Fibroblast of skin of left quadriceps (primary cell): ENCODE data around the gene KANSL3.
"Not testable (repeated sequence)": the region's sequence is repeated elsewhere in the genome, so short reads cannot be mapped to it uniquely, and the experiment has no call there.

ENCODE experiments used
- DNase-seq, 2 experiments: peaks; one replicate each; pipeline ENCODE4 v3.0.0-alpha.2; 2013; ENCODE audit warnings: low read depth in 2 of 2

The KANSL3 gene

GRCh38 chr2:96638144-96639121 lies at the start of gene KANSL3:
Gene KANSL3, minus strand, starts transcription at chr2:96638312. Its CDS starts 1,177 bp downstream, at chr2:96637135.
- DNase-seq: peak; percentile 84 to 87

GRCh38 chr2:96687266-96687665 lies 49.2 kb upstream of the KANSL3 start:
- no peak for DNase-seq

- no peak for DNase-seq
Observed at GRCh38 chr2:96685577-96686459, 47.7 kb upstream of the KANSL3 start.

- DNase-seq: no peak
Observed at GRCh38 chr2:96684883-96685576, 46.9 kb upstream of the KANSL3 start.

GRCh38 chr2:96683972-96684820 lies 46.1 kb upstream of the KANSL3 start:
- no peak for DNase-seq

GRCh38 chr2:96683307-96683706 lies 45.2 kb upstream of the KANSL3 start:
- DNase-seq: no peak

- DNase-seq: no peak
Observed at GRCh38 chr2:96681540-96681939, 43.4 kb upstream of the KANSL3 start.

- DNase-seq: no peak
Observed at GRCh38 chr2:96680561-96681141, 42.5 kb upstream of the KANSL3 start.

- no peak for DNase-seq
Observed at GRCh38 chr2:96679848-96680247, 41.7 kb upstream of the KANSL3 start.

GRCh38 chr2:96669539-96670215 lies 31.6 kb upstream of the KANSL3 start:
- no peak for DNase-seq

GRCh38 chr2:96668771-96669170 lies 30.7 kb upstream of the KANSL3 start:
- no peak for DNase-seq

- not testable (repeated sequence) for DNase-seq
Observed at GRCh38 chr2:96665717-96666116, 27.6 kb upstream of the KANSL3 start.

- DNase-seq: peak; percentile 98
Observed at GRCh38 chr2:96665083-96665569, 27.0 kb upstream of the KANSL3 start.

GRCh38 chr2:96664366-96664925 lies 26.3 kb upstream of the KANSL3 start:
- no peak for DNase-seq

GRCh38 chr2:96663829-96664228 lies 25.7 kb upstream of the KANSL3 start:
- no peak for DNase-seq

GRCh38 chr2:96663177-96663576 lies 25.1 kb upstream of the KANSL3 start:
- no peak for DNase-seq

GRCh38 chr2:96662360-96662759 lies 24.2 kb upstream of the KANSL3 start:
- no peak for DNase-seq

- no peak for DNase-seq
Observed at GRCh38 chr2:96661324-96661723, 23.2 kb upstream of the KANSL3 start.

- no peak for DNase-seq
Observed at GRCh38 chr2:96656540-96656939, 18.4 kb upstream of the KANSL3 start.
